Left ventricle myocardium superior (tissue), 1 donor: ENCODE measurements around the gene VSTM5. TPM values are rescaled to one million over a fixed set of nuclear protein-coding genes. Genes with fewer than 3 reads are reported as not detected.

ENCODE experiments used
- total RNA-seq: library from RNA; stranded (reverse); fragmentation: NEBNext Ultra II Directional; extraction: Animal tissue kit (Norgen Biotek cat#: 25700); gene quantifications from one replicate; pipeline ENCODE4 v1.2.1, GENCODE V29; 2021
- donor health status: DM: no; HTN: yes; CAD: no; lungs with severe emphysema.

VSTM5 gene
- total RNA-seq, 1 donor from 2014 or later, result not detected

Other genes with a start within 250 kb of the VSTM5 start
- 4.2 TPM for gene CEP295, start 188.9 kb downstream of the VSTM5 start, total RNA-seq
- 36.1 TPM for gene TAF1D, start 109.1 kb downstream of the VSTM5 start, total RNA-seq
- gene C11orf54, start 108.9 kb downstream of the VSTM5 start, total RNA-seq, result 36.4 TPM
- 20.3 TPM for gene MED17, start 66.3 kb downstream of the VSTM5 start, total RNA-seq
- gene HEPHL1, start 170.7 kb upstream of the VSTM5 start, total RNA-seq, result not detected